HCT116 (cell line): ENCODE results near the gene PNMA6E. TPM values are rescaled to one million over a fixed set of nuclear protein-coding genes. Genes with fewer than 3 reads are reported as not detected.
A peak's percentile ranks its signal among the peaks of the same experiment; 100 is the strongest.

ENCODE experiments used
- ATAC-seq: fragments of 200-7000 bp; cut with Tn5 transposase; 2 replicates; pipeline ENCODE4 v1.9.1; 2020; ENCODE audit warnings: mild to moderate bottlenecking, moderate library complexity
- BruUV-seq: library from RNA; stranded (reverse); fragments of 400-500 nt; replicated peaks from 2 replicates; lab custom pipeline; 2021; lab: Mats Ljungman, UMichigan
- CTCF ChIA-PET: fragments of 300-600 bp; sonication (Branson Sonifier 250); formaldehyde crosslinking; loops from one replicate; lab custom pipeline; 2021; ENCODE audit warnings: antibody characterized with exemption; lab: Charles Lee
- POLR2A ChIA-PET: fragments of 300-600, 350-600 bp; sonication (Branson Sonifier 250); formaldehyde crosslinking; loops from one replicate; lab custom pipeline; 2021; ENCODE audit warnings: antibody characterized with exemption; lab: Charles Lee
- RAD21 ChIA-PET, 2 experiments: fragments of 300-600 bp; sonication (Branson Sonifier 250); formaldehyde crosslinking; loops; one replicate each; lab custom pipeline; 2023; ENCODE audit warnings: low total read pairs in 2 of 2; ENCODE audit not compliant: uncharacterized antibody in 2 of 2, unreplicated experiment in 2 of 2, low non-redundant PET in 1 of 2; lab: Charles Lee
- DNase-seq: peaks from one replicate; pipeline ENCODE4 v3.0.0-alpha.2; 2010; ENCODE audit warnings: low read depth, low spot score
- H2AFZ ChIP-seq: fragments of 200-600 bp; shearing (Covaris generic), sonication (generic); 2 replicates; pipeline ENCODE4 v1.6.1; 2017; ENCODE audit warnings: low read depth, mixed run types, mixed read lengths, antibody characterized with exemption, low read length; ENCODE audit not compliant: poor library complexity, severe bottlenecking
- H3K27ac ChIP-seq: 2 replicates; pipeline ENCODE4 v1.5.1; 2012; ENCODE audit warnings: low read depth, low read length
- H3K27me3 ChIP-seq: fragments of 200-600 bp; sonication (generic); 2 replicates; pipeline ENCODE4 v1.6.1; 2016; ENCODE audit warnings: mixed run types, low read length, mixed read lengths; ENCODE audit not compliant: insufficient read depth
- H3K36me3 ChIP-seq, 2 experiments: fragments of 200-500 bp in 1 of 2; fragments of 200-600 bp in 1 of 2; sonication (Bioruptor generic) in 1 of 2; sonication (generic) in 1 of 2; 2 replicates each; pipeline versions ENCODE4 v1.5.1 to v1.6.1; 2014 to 2016; ENCODE audit warnings: low read length in 2 of 2, inconsistent platforms in 1 of 2, mixed read lengths in 1 of 2, mixed run types in 1 of 2; ENCODE audit not compliant: insufficient read depth in 2 of 2, control insufficient read depth in 1 of 2
- H3K4me1 ChIP-seq, 2 experiments: fragments of 200-600 bp in 1 of 2; sonication (generic) in 1 of 2; 2 replicates each; pipeline versions ENCODE4 v1.5.1 to v1.6.1; 2012 to 2017; ENCODE audit warnings: low read length in 2 of 2, inconsistent platforms in 1 of 2, mild to moderate bottlenecking in 1 of 2, mixed read lengths in 1 of 2, mixed run types in 1 of 2, moderate library complexity in 1 of 2; ENCODE audit not compliant: insufficient read depth in 2 of 2, control insufficient read depth in 1 of 2
- H3K4me2 ChIP-seq: fragments of 200-600 bp; sonication (generic); 2 replicates; pipeline ENCODE4 v1.6.1; 2017; ENCODE audit warnings: mixed run types, low read length, mixed read lengths
- H3K4me3 ChIP-seq, 2 experiments: fragments of 200-600 bp in 1 of 2; sonication (generic) in 1 of 2; replicated peaks in 1 of 2; 2 replicates each; pipeline ENCODE4 v1.5.1; 2011 to 2016; ENCODE audit warnings: low read length in 2 of 2, control low read depth in 1 of 2, low read depth in 1 of 2, mild to moderate bottlenecking in 1 of 2, mixed read lengths in 1 of 2, mixed run types in 1 of 2
- H3K79me2 ChIP-seq: fragments of 200-600 bp; sonication (generic); 2 replicates; pipeline ENCODE4 v1.6.1; 2017; ENCODE audit warnings: mild to moderate bottlenecking, mixed run types, low read length, moderate library complexity, mixed read lengths; ENCODE audit not compliant: insufficient read depth
- H3K9ac ChIP-seq: fragments of 200-600 bp; sonication (generic); 2 replicates; pipeline ENCODE4 v1.6.1; 2016; ENCODE audit warnings: low read length, mixed read lengths
- H3K9me2 ChIP-seq: fragments of 200-600 bp; sonication (generic), shearing (Covaris generic); 2 replicates; pipeline ENCODE4 v1.6.1; 2017; ENCODE audit warnings: mixed run types, mild to moderate bottlenecking, moderate library complexity; ENCODE audit not compliant: insufficient read depth
- H3K9me3 ChIP-seq, 2 experiments: fragments of 200-500 bp in 1 of 2; fragments of 200-600 bp in 1 of 2; sonication (Bioruptor generic) in 1 of 2; sonication (generic) in 1 of 2; 2 replicates each; pipeline ENCODE4 v1.6.1; 2014 to 2017; ENCODE audit warnings: low read length in 2 of 2, mixed read lengths in 2 of 2, inconsistent platforms in 1 of 2, low read depth in 1 of 2, mild to moderate bottlenecking in 1 of 2, mixed run types in 1 of 2, moderate library complexity in 1 of 2; ENCODE audit not compliant: control insufficient read depth in 1 of 2, insufficient read depth in 1 of 2
- H4K20me1 ChIP-seq: fragments of 200-600 bp; sonication (generic), shearing (Covaris generic); 2 replicates; pipeline ENCODE4 v1.6.1; 2017; ENCODE audit warnings: mixed run types, mild to moderate bottlenecking, moderate library complexity; ENCODE audit not compliant: insufficient read depth
- CBX3 ChIP-seq: IDR thresholded peaks from 2 replicates; pipeline ENCODE4 v1.6.1; 2012; ENCODE audit warnings: low read depth
- CEBPB ChIP-seq: IDR thresholded peaks from 2 replicates; pipeline ENCODE4 v1.6.1; 2012; ENCODE audit warnings: low read depth
- EGR1 ChIP-seq: IDR thresholded peaks from 2 replicates; pipeline ENCODE4 v1.6.1; 2012; ENCODE audit warnings: low read depth
- EZH2phosphoT487 ChIP-seq: fragments of 200-600 bp; IDR thresholded peaks from 2 replicates; pipeline ENCODE4 v1.6.1; 2018; ENCODE audit warnings: antibody characterized with exemption, borderline replicate concordance
- POLR2A ChIP-seq: IDR thresholded peaks from 2 replicates; pipeline ENCODE4 v1.7.0; 2011; ENCODE audit warnings: borderline replicate concordance; ENCODE audit not compliant: insufficient read depth, insufficient read length; ENCODE audit errors: extremely low read depth
- RAD21 ChIP-seq: IDR thresholded peaks from 2 replicates; pipeline ENCODE4 v1.6.1; 2012; ENCODE audit warnings: low read depth, mild to moderate bottlenecking
- SIN3A ChIP-seq: IDR thresholded peaks from 2 replicates; pipeline ENCODE4 v1.6.1; 2012; ENCODE audit warnings: low read depth
- SP1 ChIP-seq: IDR thresholded peaks from 2 replicates; pipeline ENCODE4 v1.6.1; 2012; ENCODE audit warnings: low read depth
- SRF ChIP-seq: IDR thresholded peaks from 2 replicates; pipeline ENCODE4 v1.6.1; 2012; ENCODE audit warnings: low read depth
- TCF7L2 ChIP-seq: IDR thresholded peaks from 2 replicates; pipeline ENCODE4 v1.7.0; 2011; ENCODE audit warnings: borderline replicate concordance, inconsistent platforms; ENCODE audit not compliant: insufficient read depth, insufficient read length; ENCODE audit errors: extremely low read depth
- intact Hi-C: fragments of 100-400 bp; cut with micrococcal nuclease; formaldehyde crosslinking; loops from 2 replicates; pipeline ENCODE4 v1.10.0; 2022
- total RNA-seq: library from RNA; stranded (reverse); gene quantifications from one replicate; pipeline ENCODE4 v1.2.1, GENCODE V29; 2021; ENCODE audit not compliant: unreplicated experiment
- TF ChIP-seq, protein P1 (sequence below), 3 experiments: fragments of 200-600 bp in 1 of 3; sonication (generic) in 1 of 3; IDR thresholded peaks in 2 of 3; conservative IDR thresholded peaks in 1 of 3; 2 replicates each; pipeline ENCODE4 v1.5.1; 2012 to 2017; ENCODE audit warnings: low read depth in 2 of 3, low read length in 2 of 3, antibody characterized with exemption in 1 of 3, borderline replicate concordance in 1 of 3, control low read depth in 1 of 3, mild to moderate bottlenecking in 1 of 3, mixed read lengths in 1 of 3, mixed run types in 1 of 3, moderate library complexity in 1 of 3; ENCODE audit not compliant: insufficient read depth in 1 of 3
- TF ChIP-seq, protein P2 (sequence below): IDR thresholded peaks from 2 replicates; pipeline ENCODE4 v1.6.1; 2011; ENCODE audit warnings: mild to moderate bottlenecking, low read length, moderate library complexity; ENCODE audit not compliant: insufficient replicate concordance; ENCODE audit errors: extremely low read depth
- TF ChIP-seq, protein P3 (sequence below): IDR thresholded peaks from 2 replicates; pipeline ENCODE4 v1.6.1; 2012
- TF ChIP-seq, protein P4 (sequence below): IDR thresholded peaks from 2 replicates; pipeline ENCODE4 v1.6.1; 2012; ENCODE audit warnings: low read depth

Gene PNMA6E
- total RNA-seq, 1 experiment from 2014 or later, result not detected

DNA sequence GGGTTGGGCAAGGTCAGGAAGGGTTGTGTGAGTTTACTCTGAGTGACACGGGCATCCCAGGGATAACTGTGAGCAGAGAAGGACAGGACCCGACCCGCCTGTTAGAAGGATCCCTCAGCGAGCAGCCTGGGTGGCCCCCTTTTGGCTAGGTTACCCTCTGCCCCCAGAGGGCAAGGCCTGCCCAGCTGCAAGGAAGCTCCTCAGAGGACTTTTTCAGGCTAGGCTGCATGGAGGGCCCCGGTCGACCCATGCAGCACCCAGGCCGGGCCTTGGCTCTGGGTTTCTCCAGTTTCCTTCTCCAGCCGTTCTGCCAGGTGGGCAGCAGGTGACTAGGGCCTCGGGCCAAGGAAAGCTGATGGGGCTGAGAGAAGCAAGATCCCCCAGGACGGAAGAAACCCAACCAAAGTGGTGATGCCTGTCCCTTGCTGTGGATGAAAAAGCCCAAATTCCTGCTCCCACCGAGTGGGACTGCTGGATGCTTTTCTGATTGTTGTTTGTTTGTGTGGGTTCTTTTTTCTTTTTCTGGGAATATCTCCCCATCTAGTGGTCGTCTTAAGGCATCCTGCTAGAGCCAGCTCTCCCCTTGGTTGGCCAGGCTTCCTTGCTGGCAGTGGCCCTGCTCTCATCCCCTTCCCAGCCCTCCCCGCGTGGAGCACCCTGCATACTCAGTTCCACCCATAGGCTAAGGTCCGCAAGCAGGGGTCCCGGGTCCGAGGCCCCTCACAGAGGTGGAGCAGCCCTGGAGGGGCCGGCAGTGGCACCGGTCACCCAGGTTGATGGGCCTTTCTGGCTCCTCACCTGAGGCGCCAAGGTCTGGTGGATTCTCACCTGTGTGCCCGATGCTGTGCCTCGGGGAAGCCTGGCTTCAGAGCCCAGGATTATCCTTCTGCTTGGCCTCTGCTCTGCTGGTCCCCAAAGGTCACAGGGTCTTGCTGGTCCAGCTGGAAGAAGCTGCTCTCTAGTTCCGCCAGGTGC is 11.9 kb upstream of the PNMA6E start:
- Histone ChIP-seq H2AFZ (no peak overlapping the region), H3K4me2 (no peak overlapping the region), H3K27ac (no peak overlapping the region), H3K4me1 (no peaks in the 10 kb centered on the region), H3K9me3 (no peaks in the 10 kb centered on the region), H3K79me2 (no peaks in the 10 kb centered on the region), H3K9ac (no peak overlapping the region), H3K4me3 (no peak overlapping the region), H3K27me3 (no peaks in the 10 kb centered on the region), H3K36me3 (no peaks in the 10 kb centered on the region), H3K9me2 (no peaks in the 10 kb centered on the region), H4K20me1 (no peaks in the 10 kb centered on the region)
- BruUV-seq, result no TSS peak
- no peak for DNase-seq
- ATAC-seq, result no peak
- intact Hi-C loops, result no loop called here
- no peak for TF ChIP-seq SP1
- no peak for TF ChIP-seq EZH2phosphoT487
- TF ChIP-seq, protein P1, sequence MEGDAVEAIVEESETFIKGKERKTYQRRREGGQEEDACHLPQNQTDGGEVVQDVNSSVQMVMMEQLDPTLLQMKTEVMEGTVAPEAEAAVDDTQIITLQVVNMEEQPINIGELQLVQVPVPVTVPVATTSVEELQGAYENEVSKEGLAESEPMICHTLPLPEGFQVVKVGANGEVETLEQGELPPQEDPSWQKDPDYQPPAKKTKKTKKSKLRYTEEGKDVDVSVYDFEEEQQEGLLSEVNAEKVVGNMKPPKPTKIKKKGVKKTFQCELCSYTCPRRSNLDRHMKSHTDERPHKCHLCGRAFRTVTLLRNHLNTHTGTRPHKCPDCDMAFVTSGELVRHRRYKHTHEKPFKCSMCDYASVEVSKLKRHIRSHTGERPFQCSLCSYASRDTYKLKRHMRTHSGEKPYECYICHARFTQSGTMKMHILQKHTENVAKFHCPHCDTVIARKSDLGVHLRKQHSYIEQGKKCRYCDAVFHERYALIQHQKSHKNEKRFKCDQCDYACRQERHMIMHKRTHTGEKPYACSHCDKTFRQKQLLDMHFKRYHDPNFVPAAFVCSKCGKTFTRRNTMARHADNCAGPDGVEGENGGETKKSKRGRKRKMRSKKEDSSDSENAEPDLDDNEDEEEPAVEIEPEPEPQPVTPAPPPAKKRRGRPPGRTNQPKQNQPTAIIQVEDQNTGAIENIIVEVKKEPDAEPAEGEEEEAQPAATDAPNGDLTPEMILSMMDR (IDR thresholded peaks at IDR 0.05 in 2 of 3, conservative IDR thresholded peaks at IDR 0.05 in 1 of 3; ENCODE audit: borderline replicate concordance in 1 of 3, insufficient read depth in 1 of 3, low read depth in 2 of 3, low read length in 2 of 3), result peak in 2 of 3 experiments; percentile 16 to 19; a peak in 1 of 6 replicates
- no peak for TF ChIP-seq SRF
- no peak for TF ChIP-seq CEBPB
- TF ChIP-seq EGR1, result no peak
- no peak for TF ChIP-seq POLR2A
- TF ChIP-seq CBX3, result no peak
- 0 out of 2 replicates have a peak, but pooled peaks have one; percentile 23 for TF ChIP-seq RAD21
- TF ChIP-seq, protein P2, sequence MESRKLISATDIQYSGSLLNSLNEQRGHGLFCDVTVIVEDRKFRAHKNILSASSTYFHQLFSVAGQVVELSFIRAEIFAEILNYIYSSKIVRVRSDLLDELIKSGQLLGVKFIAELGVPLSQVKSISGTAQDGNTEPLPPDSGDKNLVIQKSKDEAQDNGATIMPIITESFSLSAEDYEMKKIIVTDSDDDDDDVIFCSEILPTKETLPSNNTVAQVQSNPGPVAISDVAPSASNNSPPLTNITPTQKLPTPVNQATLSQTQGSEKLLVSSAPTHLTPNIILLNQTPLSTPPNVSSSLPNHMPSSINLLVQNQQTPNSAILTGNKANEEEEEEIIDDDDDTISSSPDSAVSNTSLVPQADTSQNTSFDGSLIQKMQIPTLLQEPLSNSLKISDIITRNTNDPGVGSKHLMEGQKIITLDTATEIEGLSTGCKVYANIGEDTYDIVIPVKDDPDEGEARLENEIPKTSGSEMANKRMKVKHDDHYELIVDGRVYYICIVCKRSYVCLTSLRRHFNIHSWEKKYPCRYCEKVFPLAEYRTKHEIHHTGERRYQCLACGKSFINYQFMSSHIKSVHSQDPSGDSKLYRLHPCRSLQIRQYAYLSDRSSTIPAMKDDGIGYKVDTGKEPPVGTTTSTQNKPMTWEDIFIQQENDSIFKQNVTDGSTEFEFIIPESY, result no peak
- TF ChIP-seq, protein P3, sequence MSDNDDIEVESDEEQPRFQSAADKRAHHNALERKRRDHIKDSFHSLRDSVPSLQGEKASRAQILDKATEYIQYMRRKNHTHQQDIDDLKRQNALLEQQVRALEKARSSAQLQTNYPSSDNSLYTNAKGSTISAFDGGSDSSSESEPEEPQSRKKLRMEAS, result no peak
- TF ChIP-seq, protein P4, sequence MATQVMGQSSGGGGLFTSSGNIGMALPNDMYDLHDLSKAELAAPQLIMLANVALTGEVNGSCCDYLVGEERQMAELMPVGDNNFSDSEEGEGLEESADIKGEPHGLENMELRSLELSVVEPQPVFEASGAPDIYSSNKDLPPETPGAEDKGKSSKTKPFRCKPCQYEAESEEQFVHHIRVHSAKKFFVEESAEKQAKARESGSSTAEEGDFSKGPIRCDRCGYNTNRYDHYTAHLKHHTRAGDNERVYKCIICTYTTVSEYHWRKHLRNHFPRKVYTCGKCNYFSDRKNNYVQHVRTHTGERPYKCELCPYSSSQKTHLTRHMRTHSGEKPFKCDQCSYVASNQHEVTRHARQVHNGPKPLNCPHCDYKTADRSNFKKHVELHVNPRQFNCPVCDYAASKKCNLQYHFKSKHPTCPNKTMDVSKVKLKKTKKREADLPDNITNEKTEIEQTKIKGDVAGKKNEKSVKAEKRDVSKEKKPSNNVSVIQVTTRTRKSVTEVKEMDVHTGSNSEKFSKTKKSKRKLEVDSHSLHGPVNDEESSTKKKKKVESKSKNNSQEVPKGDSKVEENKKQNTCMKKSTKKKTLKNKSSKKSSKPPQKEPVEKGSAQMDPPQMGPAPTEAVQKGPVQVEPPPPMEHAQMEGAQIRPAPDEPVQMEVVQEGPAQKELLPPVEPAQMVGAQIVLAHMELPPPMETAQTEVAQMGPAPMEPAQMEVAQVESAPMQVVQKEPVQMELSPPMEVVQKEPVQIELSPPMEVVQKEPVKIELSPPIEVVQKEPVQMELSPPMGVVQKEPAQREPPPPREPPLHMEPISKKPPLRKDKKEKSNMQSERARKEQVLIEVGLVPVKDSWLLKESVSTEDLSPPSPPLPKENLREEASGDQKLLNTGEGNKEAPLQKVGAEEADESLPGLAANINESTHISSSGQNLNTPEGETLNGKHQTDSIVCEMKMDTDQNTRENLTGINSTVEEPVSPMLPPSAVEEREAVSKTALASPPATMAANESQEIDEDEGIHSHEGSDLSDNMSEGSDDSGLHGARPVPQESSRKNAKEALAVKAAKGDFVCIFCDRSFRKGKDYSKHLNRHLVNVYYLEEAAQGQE, result no peak
- TF ChIP-seq TCF7L2, result no peak
- no peak for TF ChIP-seq SIN3A
- ChIA-PET CTCF (no interaction called here), POLR2A (no interaction called here), RAD21 (no interaction called here)
